Measurements from ENCODE around the gene EXOC3L4. TPM values are rescaled to one million over a fixed set of nuclear protein-coding genes. Genes with fewer than 3 reads are reported as not detected.

Gene EXOC3L4
- total and polyA plus RNA-seq, 9 of the 15 experiments (the other 6 are each of a cell fraction or from before 2014, with no cell fraction given), result 0.10 to 6.7 (median 0.98) TPM; not detected in 1

- TF ChIP-seq EWSR1 (IDR thresholded peaks at IDR 0.05; ENCODE audit: borderline replicate concordance, low read depth, partially characterized antibody) (no peak), PHB (CRISPR knock-in tag; IDR thresholded peaks at IDR 0.05) (no peak), DEAF1 (CRISPR knock-in tag; IDR thresholded peaks at IDR 0.05) (no peak), FOXP4 (CRISPR knock-in tag; IDR thresholded peaks at IDR 0.05; ENCODE audit: borderline replicate concordance) (no peak), NCOA6 (IDR thresholded peaks at IDR 0.05) (no peak), TRIM25 (IDR thresholded peaks at IDR 0.05; ENCODE audit: borderline replicate concordance) (no peak), CBX5 (IDR thresholded peaks at IDR 0.05; ENCODE audit: borderline replicate concordance, low read depth) (no peak), MITF (IDR thresholded peaks at IDR 0.05) (no peak), BRF1 (IDR thresholded peaks at IDR 0.05; ENCODE audit: borderline replicate concordance, extremely low read depth, insufficient read length) (no peak), LEF1 (IDR thresholded peaks at IDR 0.05) (no peak), ZFX (CRISPR knock-in tag; IDR thresholded peaks at IDR 0.05) (peak; percentile 42), HMGXB4 (CRISPR knock-in tag; IDR thresholded peaks at IDR 0.05) (no peak), ZNF668 (CRISPR knock-in tag; IDR thresholded peaks at IDR 0.05) (no peak), AFF4 (CRISPR knock-in tag; IDR thresholded peaks at IDR 0.05) (no peak)
Measured at GRCh38 chr14:103091041-103091882, 3.3 kb upstream of the EXOC3L4 start (continued).
